Suppressor macrophage treated with lipopolysaccharide for 4 hours (primary cell): ENCODE data around the gene CERS1.

Experiments
- DNase-seq: peaks from one replicate; pipeline ENCODE4 v3.0.0-alpha.2; 2020

Gene CERS1

DNA sequence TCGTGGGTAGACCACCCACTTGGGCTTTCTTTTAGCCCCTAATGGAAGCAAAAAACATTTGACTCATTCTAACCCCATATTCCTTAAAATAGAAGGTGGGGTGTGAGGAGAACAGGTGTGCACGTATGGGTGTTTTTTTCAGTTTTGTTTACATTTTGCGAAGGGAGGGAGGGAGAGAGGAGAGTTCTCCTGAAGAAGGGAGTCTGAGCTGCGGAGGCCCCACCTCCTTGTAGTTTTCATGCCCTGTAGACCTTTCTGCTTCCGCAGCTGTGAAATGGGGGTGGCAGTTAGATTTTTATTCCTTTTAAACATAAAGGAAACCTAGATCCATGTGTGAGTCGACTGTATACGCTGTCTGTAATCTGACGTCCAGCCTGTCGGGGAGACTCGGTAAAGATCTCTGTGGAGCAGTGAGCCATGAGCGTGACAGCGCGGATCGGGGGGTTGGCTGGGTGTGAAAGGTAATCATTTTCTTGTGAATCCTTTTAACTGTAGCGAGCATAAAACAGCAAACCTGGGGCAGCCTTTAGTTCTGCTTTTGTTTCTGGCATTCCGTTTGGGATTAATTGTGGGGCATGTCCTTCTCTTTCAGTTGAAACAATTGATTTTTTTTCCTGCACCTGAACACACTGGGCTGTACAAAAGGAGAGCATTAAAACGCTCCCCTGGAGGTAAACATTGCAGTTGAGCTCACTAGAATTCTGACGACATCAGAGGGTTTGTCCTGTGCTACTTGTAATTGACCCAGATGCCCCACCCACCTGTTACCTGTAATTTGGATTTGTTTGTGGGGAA lies 61.9 kb downstream of the CERS1 start:
- no peak for DNase-seq

DNA sequence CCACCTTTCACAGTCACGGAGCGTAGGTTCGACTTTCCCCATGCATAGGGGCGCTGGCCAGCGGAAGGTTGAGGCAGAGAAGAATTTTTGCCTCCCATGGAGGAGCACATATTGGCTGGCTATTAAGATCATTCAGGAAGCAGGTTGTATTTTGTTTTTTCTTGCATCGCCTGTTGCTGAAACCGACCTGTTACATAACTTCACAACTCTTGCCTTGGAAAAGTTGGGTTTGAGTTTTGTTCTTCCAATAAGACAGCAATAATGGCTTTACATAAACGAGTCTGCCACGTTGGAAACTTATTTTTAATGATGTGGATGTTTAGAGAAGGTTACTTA lies 62.8 kb downstream of the CERS1 start:
- no peak for DNase-seq

DNA sequence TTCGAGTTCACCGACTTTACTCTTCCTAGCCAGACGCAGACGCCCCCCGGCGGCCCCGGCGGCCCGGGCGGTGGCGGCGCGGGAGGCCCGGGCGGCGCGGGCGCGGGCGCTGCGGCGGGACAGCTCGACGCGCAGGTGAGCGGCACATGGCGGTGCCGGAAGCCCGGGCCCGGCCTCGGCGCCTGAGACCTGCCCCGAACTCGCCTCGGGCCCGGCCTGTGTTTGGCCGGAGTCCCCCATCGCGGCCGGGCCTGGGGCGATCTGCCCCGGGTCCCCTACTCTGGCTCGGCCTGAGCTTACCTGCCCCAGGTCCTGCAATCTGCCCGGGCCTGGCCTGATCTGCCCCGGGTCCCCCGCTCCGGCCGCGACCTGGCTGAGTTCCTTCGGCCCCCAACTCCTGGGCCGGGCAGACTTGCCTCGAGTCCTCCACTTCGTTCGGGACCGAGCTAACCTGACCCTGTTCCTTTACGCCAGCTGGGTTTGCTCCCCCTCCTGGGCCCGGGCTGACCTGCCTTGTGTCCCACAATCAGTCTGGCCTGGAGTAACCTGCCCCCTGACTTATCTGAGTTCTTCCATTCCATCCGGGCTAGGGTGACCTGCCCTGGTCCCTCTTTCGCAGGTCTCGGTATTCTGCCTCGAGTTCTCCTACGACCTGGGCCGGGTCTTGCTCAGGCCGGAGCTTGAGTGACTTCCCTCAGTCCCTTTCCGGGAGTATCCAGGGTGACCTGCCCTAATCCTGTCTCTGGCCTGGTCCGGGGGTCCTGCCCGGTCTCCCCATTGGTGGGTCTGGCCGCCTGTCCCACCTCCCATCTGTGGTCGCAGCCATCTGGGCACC lies 63.4 kb downstream of the CERS1 start:
- DNase-seq: peak; percentile 37

DNA sequence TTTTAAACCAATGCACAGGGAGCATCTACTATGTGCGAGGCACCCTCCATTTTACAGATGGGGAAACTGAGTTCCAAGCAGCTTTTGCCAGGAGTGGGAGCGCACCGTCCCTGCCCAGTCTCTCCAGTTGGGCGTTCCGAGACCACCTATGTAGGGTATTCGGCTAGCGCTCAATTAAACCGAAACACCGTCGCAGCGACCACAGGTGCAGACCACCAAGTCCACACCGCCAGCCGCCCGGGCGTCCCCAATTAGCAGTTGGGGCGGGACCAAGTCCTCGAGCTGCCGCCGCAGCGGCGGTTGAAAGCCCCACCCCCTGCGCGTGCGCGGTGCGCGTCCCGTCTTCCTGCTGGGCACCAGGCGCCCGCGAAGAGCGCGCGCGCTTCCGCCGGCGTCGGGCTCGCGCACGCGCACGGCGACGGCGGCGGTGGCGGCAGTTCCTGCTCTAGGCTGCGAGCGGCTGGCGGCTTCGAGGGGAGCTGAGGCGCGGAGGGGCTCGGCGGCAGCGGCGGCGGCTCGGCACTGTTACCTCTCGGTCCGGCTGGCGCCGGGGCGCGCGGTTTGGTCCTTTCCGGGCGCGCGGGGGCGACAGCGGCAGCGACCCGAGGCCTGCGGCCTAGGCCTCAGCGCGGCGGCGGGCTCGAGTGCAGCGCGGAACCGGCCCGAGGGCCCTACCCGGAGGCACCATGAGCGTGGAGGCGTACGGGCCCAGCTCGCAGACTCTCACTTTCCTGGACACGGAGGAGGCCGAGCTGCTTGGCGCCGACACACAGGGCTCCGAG lies 64.2 kb downstream of the CERS1 start, which contains the start of gene UPF1:
Gene UPF1 (plus strand): TSS at position 436 of the 782 bp plus-strand sequence. CDS start 251 bp downstream, at position 687.
- peak; percentile 98 for DNase-seq

DNA sequence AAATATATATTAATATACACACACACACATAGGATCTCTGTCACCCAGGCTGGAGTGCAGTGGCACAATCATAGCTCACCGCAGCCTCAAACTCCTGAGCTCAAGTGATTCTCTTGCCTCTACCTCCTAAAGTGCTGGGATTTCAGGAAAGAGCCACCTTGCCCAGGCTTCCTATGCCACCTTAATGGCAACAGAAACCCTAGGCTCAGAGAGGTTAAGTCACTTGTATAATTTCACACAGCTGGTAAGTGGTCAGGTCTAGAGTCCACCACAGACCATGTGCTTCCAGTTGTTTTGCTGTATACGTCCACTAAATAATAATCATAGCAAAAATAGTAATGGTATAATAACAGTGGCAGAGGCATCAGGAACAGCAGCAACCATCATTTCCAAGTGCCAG lies 65.5 kb downstream of the CERS1 start:
- DNase-seq: no peak

DNA sequence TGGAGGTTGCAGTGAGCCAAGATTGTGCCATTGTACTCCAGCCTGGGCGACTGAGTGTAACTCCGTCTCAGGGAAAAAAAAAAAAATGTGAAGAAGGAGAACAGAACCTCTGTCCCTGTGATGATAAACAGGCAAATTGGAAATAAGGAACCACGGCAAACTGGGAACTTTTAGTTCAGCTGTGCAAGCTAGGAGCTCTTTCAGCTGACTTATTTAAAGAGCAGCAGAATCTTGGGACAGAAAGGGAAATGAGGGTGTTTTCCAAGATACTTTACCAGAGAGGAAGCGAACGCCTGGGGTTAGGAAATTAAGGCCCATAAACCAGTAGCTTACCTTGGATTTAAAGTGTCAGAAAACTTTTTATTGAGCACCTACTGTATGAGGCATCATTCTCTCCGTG lies 67.2 kb downstream of the CERS1 start:
- DNase-seq: peak; percentile 31
